ENCODE results near the gene RBM15. TPM values are rescaled to one million over a fixed set of nuclear protein-coding genes. Genes with fewer than 3 reads are reported as not detected.

The RBM15 gene
- total RNA-seq, 1 donor from 2014 or later = 31.9 TPM

- no peak overlapping the region for H3K27ac Mint-ChIP-seq
- peaks cover 1% of the 10 kb centered on the region for H3K36me3 Mint-ChIP-seq (ENCODE audit: insufficient read depth)
- H3K9me3 Mint-ChIP-seq (ENCODE audit: low read depth) = no peaks in the 10 kb centered on the region
- TF ChIP-seq, protein P1, sequence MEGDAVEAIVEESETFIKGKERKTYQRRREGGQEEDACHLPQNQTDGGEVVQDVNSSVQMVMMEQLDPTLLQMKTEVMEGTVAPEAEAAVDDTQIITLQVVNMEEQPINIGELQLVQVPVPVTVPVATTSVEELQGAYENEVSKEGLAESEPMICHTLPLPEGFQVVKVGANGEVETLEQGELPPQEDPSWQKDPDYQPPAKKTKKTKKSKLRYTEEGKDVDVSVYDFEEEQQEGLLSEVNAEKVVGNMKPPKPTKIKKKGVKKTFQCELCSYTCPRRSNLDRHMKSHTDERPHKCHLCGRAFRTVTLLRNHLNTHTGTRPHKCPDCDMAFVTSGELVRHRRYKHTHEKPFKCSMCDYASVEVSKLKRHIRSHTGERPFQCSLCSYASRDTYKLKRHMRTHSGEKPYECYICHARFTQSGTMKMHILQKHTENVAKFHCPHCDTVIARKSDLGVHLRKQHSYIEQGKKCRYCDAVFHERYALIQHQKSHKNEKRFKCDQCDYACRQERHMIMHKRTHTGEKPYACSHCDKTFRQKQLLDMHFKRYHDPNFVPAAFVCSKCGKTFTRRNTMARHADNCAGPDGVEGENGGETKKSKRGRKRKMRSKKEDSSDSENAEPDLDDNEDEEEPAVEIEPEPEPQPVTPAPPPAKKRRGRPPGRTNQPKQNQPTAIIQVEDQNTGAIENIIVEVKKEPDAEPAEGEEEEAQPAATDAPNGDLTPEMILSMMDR (IDR thresholded peaks at IDR 0.05; ENCODE audit: unreplicated experiment) = no peak
- no peak for DNase-seq (ENCODE audit: low spot score, unreplicated experiment)
- no peak overlapping the region for H3K4me3 Mint-ChIP-seq (ENCODE audit: low read depth)
- H3K4me1 Mint-ChIP-seq (ENCODE audit: low read depth) = no peaks in the 10 kb centered on the region
- no peaks in the 10 kb centered on the region for H3K27me3 Mint-ChIP-seq
Measured at GRCh38 chr1:110384581-110385321, 45.6 kb downstream of the RBM15 start.

DNA sequence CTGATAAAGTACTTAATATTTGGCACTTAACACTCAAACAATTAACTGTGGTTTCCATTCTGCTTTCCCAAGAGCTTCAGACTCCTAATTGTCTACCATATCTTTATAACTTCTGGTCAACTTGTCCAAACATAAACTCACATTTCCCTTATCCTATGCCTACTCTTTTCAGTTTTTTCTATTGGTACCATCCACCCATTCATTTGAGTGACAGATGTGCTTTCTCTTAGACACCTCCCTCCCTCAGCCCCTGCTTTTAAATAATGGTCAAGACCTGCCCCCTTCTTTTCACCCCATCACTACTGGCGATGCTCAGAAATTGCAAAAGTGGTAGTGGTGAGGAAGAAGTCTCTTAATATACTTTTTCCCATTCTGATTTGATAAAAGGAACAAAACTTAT, 46.2 kb downstream of the RBM15 start:
- peaks cover 1% of the 10 kb centered on the region for H3K36me3 Mint-ChIP-seq (ENCODE audit: insufficient read depth)
- no peaks in the 10 kb centered on the region for H3K9me3 Mint-ChIP-seq (ENCODE audit: low read depth)
- H3K4me1 Mint-ChIP-seq (ENCODE audit: low read depth) = peaks cover 3% of the 10 kb centered on the region
- DNase-seq (ENCODE audit: low spot score, unreplicated experiment) = no peak
- TF ChIP-seq, protein P1 (IDR thresholded peaks at IDR 0.05; ENCODE audit: unreplicated experiment) = no peak
- no peak overlapping the region for H3K4me3 Mint-ChIP-seq (ENCODE audit: low read depth)
- no peaks in the 10 kb centered on the region for H3K27me3 Mint-ChIP-seq
- H3K27ac Mint-ChIP-seq = no peak overlapping the region

DNA sequence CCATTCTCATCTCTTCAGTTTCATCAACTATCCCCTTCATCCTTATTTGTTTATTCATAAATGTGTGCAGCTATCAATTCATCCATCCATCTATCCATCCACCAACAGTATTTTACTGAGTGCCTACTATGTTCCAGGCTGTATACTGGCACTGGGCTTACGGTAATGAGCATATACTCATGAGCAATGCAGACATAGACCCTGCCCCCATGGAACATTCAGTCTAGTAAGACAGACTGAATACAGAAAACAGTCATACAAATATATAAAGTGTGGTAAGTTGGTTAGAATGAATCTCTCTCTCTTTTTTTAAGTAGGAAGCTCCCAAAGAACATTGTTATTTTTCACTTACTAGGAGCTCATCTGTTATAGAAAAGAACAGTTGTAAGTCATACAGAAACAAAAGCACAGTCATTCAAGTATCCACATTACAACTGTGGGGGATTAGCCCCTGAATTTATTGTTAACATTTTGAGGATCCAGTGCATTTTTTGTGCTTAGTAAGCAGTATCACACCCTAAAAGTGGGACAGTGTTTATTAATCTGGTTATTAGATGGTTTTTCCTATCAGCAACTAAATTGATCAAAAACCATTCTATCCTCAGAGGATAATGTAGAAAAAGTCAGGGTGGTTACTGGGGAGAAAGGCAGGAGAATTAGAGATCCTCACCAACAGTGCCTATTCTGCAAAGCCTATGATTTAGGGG, 48.0 kb downstream of the RBM15 start:
- Mint-ChIP-seq H3K27ac (no peak overlapping the region), H3K9me3 (ENCODE audit: low read depth) (no peaks in the 10 kb centered on the region), H3K27me3 (no peaks in the 10 kb centered on the region), H3K4me1 (ENCODE audit: low read depth) (peaks cover 7% of the 10 kb centered on the region), H3K36me3 (ENCODE audit: insufficient read depth) (no peaks in the 10 kb centered on the region), H3K4me3 (ENCODE audit: low read depth) (no peak overlapping the region)
- no peak for DNase-seq (ENCODE audit: low spot score, unreplicated experiment)
- TF ChIP-seq, protein P1 (IDR thresholded peaks at IDR 0.05; ENCODE audit: unreplicated experiment) = no peak

DNA sequence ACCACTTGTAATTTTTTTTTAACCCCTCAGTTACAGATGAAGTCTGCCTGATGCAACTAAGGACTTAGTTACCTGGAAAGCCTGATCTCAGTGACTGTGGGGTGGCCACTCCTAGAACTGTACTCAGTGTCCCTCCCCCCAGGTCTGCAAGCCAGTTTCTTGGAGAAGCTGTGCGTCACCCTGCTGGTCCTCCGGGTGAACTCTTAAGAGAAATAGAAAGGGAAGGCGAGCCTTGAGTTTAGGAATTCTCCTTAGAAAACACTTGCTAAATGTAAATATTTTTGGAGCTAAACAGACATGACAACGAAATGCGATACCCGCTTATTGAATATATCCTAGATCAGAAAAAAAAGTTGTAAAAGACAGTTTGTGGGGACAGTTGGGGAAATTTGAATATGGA, 50.9 kb downstream of the RBM15 start:
- peaks cover 7% of the 10 kb centered on the region for H3K4me1 Mint-ChIP-seq (ENCODE audit: low read depth)
- peaks cover 2% of the 10 kb centered on the region for H3K36me3 Mint-ChIP-seq (ENCODE audit: insufficient read depth)
- H3K4me3 Mint-ChIP-seq (ENCODE audit: low read depth) = no peak overlapping the region
- no peak overlapping the region for H3K27ac Mint-ChIP-seq
- DNase-seq (ENCODE audit: low spot score, unreplicated experiment) = no peak
- H3K27me3 Mint-ChIP-seq = no peaks in the 10 kb centered on the region
- TF ChIP-seq, protein P1 (IDR thresholded peaks at IDR 0.05; ENCODE audit: unreplicated experiment) = no peak
- H3K9me3 Mint-ChIP-seq (ENCODE audit: low read depth) = no peaks in the 10 kb centered on the region

DNA sequence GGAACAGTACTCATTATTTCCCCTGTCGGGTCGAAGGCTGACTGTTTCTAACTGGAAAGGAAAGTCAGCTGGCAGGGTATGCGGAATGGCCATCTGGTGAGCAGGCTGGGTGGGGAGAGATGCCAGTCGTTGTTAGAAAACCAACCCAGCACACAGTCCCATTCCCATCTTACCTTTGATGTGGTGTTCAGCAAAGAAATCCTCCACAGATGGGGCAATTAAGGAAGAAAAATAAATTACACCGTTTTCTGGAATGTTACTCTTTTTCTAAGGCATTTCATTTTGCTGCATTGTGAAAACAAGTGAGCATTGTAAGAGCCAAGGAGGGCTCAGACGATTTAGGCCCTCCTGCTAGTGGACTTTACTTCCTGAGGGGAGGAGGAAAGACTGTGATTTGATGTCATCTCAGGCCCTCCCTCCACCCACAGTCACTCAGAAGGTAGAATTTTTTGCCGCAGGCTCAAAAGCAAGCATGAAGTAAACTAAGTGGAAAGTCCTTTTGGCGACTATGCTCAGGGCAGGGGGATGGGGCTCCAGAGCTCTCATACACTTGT, 51.6 kb downstream of the RBM15 start, which contains the start of gene SLC16A4:
SLC16A4 (minus strand) TSS at position 335 of the 554 bp plus-strand sequence. CDS start 1,703 bp downstream, outside the sequence.
- no peaks in the 10 kb centered on the region for H3K27me3 Mint-ChIP-seq
- H3K27ac Mint-ChIP-seq = no peak within 1 kb of the TSS
- peaks cover 7% of the 10 kb centered on the region for H3K36me3 Mint-ChIP-seq (ENCODE audit: insufficient read depth)
- no peaks in the 10 kb centered on the region for H3K9me3 Mint-ChIP-seq (ENCODE audit: low read depth)
- H3K4me3 Mint-ChIP-seq (ENCODE audit: low read depth) = no peak within 1 kb of the TSS
- TF ChIP-seq, protein P1 (IDR thresholded peaks at IDR 0.05; ENCODE audit: unreplicated experiment) = no peak
- DNase-seq (ENCODE audit: low spot score, unreplicated experiment) = no peak
- peaks cover 7% of the 10 kb centered on the region for H3K4me1 Mint-ChIP-seq (ENCODE audit: low read depth)

Data from progenitor cell of endocrine pancreas (in vitro differentiated cells).